ENCODE results near the gene ANKRD11.

The ANKRD11 gene

GRCh38 chr16:89506791-89507191 lies 16.4 kb upstream of the ANKRD11 start:
- DNase-seq (ENCODE audit: low read depth in 2 of 2): no peak

GRCh38 chr16:89506113-89506504 lies 15.7 kb upstream of the ANKRD11 start:
- DNase-seq (ENCODE audit: low read depth in 2 of 2): no peak

GRCh38 chr16:89505204-89506112 lies 15.1 kb upstream of the ANKRD11 start:
- peak in 1 of 2 experiments; percentile 27 for DNase-seq (ENCODE audit: low read depth in 2 of 2)

GRCh38 chr16:89504091-89504490 lies 13.7 kb upstream of the ANKRD11 start:
- no peak for DNase-seq (ENCODE audit: low read depth in 2 of 2)

- DNase-seq (ENCODE audit: low read depth in 2 of 2): no peak
These were observed 11.9 kb upstream of the ANKRD11 start for GRCh38 chr16:89502081-89502843.

- DNase-seq (ENCODE audit: low read depth in 2 of 2): no peak
These were observed 9.4 kb upstream of the ANKRD11 start for GRCh38 chr16:89499767-89500166.

- DNase-seq (ENCODE audit: low read depth in 2 of 2): no peak
These were observed 8.5 kb upstream of the ANKRD11 start for GRCh38 chr16:89498839-89499238.

- no peak for DNase-seq (ENCODE audit: low read depth in 2 of 2)
These were observed 4.8 kb upstream of the ANKRD11 start for GRCh38 chr16:89495121-89495520.

GRCh38 chr16:89493776-89494175 lies 3.4 kb upstream of the ANKRD11 start:
- DNase-seq (ENCODE audit: low read depth in 2 of 2): no peak

GRCh38 chr16:89491974-89492687 lies 1.8 kb upstream of the ANKRD11 start:
- no peak for DNase-seq (ENCODE audit: low read depth in 2 of 2)

- no peak for DNase-seq (ENCODE audit: low read depth in 2 of 2)
These were observed 993 bp upstream of the ANKRD11 start for GRCh38 chr16:89491238-89491869.

- DNase-seq (ENCODE audit: low read depth in 2 of 2): no peak
These were observed 393 bp downstream of the ANKRD11 start for GRCh38 chr16:89489898-89490438.

GRCh38 chr16:89489040-89489897 lies 1.1 kb downstream of the ANKRD11 start:
- peak; percentile 93 to 94 for DNase-seq (ENCODE audit: low read depth in 2 of 2)

- DNase-seq (ENCODE audit: low read depth in 2 of 2): no peak
These were observed 4.6 kb downstream of the ANKRD11 start for GRCh38 chr16:89485701-89486246.

- no peak for DNase-seq (ENCODE audit: low read depth in 2 of 2)
These were observed 5.3 kb downstream of the ANKRD11 start for GRCh38 chr16:89484923-89485679.

GRCh38 chr16:89484041-89484501 lies 6.3 kb downstream of the ANKRD11 start:
- DNase-seq (ENCODE audit: low read depth in 2 of 2): no peak

- no peak for DNase-seq (ENCODE audit: low read depth in 2 of 2)
These were observed 7.5 kb downstream of the ANKRD11 start for GRCh38 chr16:89482817-89483205.

GRCh38 chr16:89482150-89482816 lies 8.1 kb downstream of the ANKRD11 start:
- DNase-seq (ENCODE audit: low read depth in 2 of 2): no peak

All from fibroblast of skin of left biceps (primary cell).